ENCODE measurements around the gene ARHGEF11. TPM values are rescaled to one million over a fixed set of nuclear protein-coding genes. Genes with fewer than 3 reads are reported as not detected.
"Not testable (repeated sequence)": the region's sequence is repeated elsewhere in the genome, so short reads cannot be mapped to it uniquely, and the experiment has no call there.

ARHGEF11 gene
- total RNA-seq, 2 experiments from 2014 or later: 14.5 to 20.5 TPM

- DNase-seq (no peak), ATAC-seq (ENCODE audit: low read depth) (no peak)
- no peaks in the 10 kb centered on the region for H3K9me3 Mint-ChIP-seq
- peaks cover 3% of the 10 kb centered on the region for H3K36me3 Mint-ChIP-seq
- POLR2A ChIA-PET: no interaction called here
- H3K27me3 Mint-ChIP-seq: peaks cover 6% of the 10 kb centered on the region
- H3K4me1 Mint-ChIP-seq: no peaks in the 10 kb centered on the region
- H3K4me3 Mint-ChIP-seq: no peak overlapping the region
- H3K27ac Mint-ChIP-seq: no peak overlapping the region
Observed at GRCh38 chr1:156936721-156937220, 108.8 kb downstream of the ARHGEF11 start.

GRCh38 chr1:156936191-156936590, 109.4 kb downstream of the ARHGEF11 start:
- Mint-ChIP-seq H3K27me3 (peaks cover 7% of the 10 kb centered on the region), H3K9me3 (no peaks in the 10 kb centered on the region), H3K27ac (no peak overlapping the region), H3K36me3 (peaks cover 3% of the 10 kb centered on the region), H3K4me3 (no peak overlapping the region), H3K4me1 (peaks cover 4% of the 10 kb centered on the region)
- ATAC-seq (ENCODE audit: low read depth) (no peak), DNase-seq (no peak)
- POLR2A ChIA-PET: no interaction called here

GRCh38 chr1:156935505-156936128, 109.9 kb downstream of the ARHGEF11 start:
- DNase-seq (no peak), ATAC-seq (ENCODE audit: low read depth) (no peak)
- H3K4me1 Mint-ChIP-seq: peaks cover 8% of the 10 kb centered on the region
- H3K9me3 Mint-ChIP-seq: no peaks in the 10 kb centered on the region
- no peak overlapping the region for H3K4me3 Mint-ChIP-seq
- H3K36me3 Mint-ChIP-seq: peaks cover 3% of the 10 kb centered on the region
- no peak overlapping the region for H3K27ac Mint-ChIP-seq
- POLR2A ChIA-PET: no interaction called here
- peaks cover 13% of the 10 kb centered on the region for H3K27me3 Mint-ChIP-seq

DNA sequence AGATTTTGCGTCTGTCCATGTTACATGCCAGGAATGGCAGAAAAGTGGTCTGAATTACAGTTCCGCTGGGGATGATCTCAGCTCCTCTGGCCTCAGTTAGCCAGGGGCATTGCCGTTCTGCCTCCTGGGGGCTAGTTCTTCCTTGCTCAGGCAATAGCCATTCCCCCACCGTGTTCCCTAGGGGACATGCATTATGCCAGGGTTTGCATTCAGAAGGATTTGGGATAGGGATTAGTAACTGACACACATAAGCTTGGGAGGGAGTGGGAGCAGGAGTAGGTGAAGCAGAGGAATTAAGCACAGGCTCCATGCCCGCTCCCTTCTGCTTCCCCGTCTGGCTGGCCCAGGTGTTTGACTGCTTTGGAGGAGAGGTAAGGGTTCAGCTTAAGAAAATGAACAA, 112.4 kb downstream of the ARHGEF11 start:
- ATAC-seq (ENCODE audit: low read depth) (no peak), DNase-seq (no peak)
- Mint-ChIP-seq H3K27me3 (peaks cover 35% of the 10 kb centered on the region), H3K36me3 (peaks cover under 1% of the 10 kb centered on the region), H3K9me3 (no peaks in the 10 kb centered on the region), H3K4me3 (no peak overlapping the region), H3K27ac (no peak overlapping the region), H3K4me1 (peaks cover 8% of the 10 kb centered on the region)
- POLR2A ChIA-PET: interaction anchor here (1.4 kb wide), 1 partner anchor 25 kb away, joined by 3 read pairs; no protein-coding TSS in a partner anchor

GRCh38 chr1:156931974-156932710, 113.4 kb downstream of the ARHGEF11 start:
- ATAC-seq (ENCODE audit: low read depth) (no peak), DNase-seq (no peak)
- no peak overlapping the region for H3K4me3 Mint-ChIP-seq
- H3K4me1 Mint-ChIP-seq: peaks cover 14% of the 10 kb centered on the region
- no peak overlapping the region for H3K27ac Mint-ChIP-seq
- no peaks in the 10 kb centered on the region for H3K36me3 Mint-ChIP-seq
- POLR2A ChIA-PET: interaction anchor here (0.6 to 1.4 kb wide), 2 partner anchors 26 to 210 kb away, joined by 3 read pairs; no protein-coding TSS in a partner anchor
- no peaks in the 10 kb centered on the region for H3K9me3 Mint-ChIP-seq
- peaks cover 43% of the 10 kb centered on the region for H3K27me3 Mint-ChIP-seq

DNA sequence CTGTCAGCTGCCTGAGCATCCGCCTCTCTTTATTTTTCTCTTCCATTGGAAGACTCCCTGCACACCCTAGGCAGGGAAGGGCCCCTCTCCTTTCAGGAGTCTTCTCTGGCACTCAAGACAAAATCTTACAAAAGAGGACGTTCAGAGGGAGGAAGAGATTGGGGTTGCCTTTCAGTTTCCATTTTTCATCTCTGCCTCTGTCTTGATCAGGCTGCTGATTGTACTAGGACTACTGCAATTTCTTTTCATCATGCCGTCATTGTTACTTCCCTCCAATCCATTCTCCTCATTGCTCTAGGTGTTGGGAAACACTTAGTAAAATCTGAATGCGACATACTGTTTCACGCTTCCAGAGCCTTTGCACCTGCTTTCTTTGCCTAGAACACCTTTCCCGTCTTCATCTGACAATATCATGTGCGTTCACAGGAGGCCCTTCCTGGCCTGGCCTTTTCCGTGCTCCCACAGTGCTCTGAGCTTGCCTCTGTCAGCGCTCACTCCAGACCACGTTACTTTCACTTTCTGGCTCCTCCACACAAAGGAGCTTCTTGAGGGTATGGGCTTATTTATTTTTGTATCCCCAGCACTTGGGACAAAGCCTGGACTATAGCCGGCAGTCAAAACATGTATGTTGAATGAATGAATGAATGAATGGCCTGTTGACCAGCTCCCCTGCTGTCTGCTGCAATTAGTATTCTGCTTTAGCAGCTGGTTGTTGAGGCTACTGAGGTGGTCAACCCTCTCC, 114.2 kb downstream of the ARHGEF11 start:
- POLR2A ChIA-PET: interaction anchor here (0.6 to 1.4 kb wide), 2 partner anchors 26 to 210 kb away, joined by 3 read pairs; no protein-coding TSS in a partner anchor
- Mint-ChIP-seq H3K27me3 (peaks cover 49% of the 10 kb centered on the region), H3K9me3 (no peaks in the 10 kb centered on the region), H3K27ac (no peak overlapping the region), H3K4me3 (no peak overlapping the region), H3K4me1 (peaks cover 16% of the 10 kb centered on the region), H3K36me3 (no peaks in the 10 kb centered on the region)
- DNase-seq (no peak), ATAC-seq (ENCODE audit: low read depth) (no peak)

- no peaks in the 10 kb centered on the region for H3K9me3 Mint-ChIP-seq
- ATAC-seq (ENCODE audit: low read depth) (no peak), DNase-seq (no peak)
- H3K4me1 Mint-ChIP-seq: peaks cover 23% of the 10 kb centered on the region
- H3K27ac Mint-ChIP-seq: no peak overlapping the region
- POLR2A ChIA-PET: no interaction called here
- no peaks in the 10 kb centered on the region for H3K36me3 Mint-ChIP-seq
- peaks cover 58% of the 10 kb centered on the region for H3K27me3 Mint-ChIP-seq
- H3K4me3 Mint-ChIP-seq: no peak overlapping the region
Observed at GRCh38 chr1:156930483-156930882, 115.1 kb downstream of the ARHGEF11 start.

DNA sequence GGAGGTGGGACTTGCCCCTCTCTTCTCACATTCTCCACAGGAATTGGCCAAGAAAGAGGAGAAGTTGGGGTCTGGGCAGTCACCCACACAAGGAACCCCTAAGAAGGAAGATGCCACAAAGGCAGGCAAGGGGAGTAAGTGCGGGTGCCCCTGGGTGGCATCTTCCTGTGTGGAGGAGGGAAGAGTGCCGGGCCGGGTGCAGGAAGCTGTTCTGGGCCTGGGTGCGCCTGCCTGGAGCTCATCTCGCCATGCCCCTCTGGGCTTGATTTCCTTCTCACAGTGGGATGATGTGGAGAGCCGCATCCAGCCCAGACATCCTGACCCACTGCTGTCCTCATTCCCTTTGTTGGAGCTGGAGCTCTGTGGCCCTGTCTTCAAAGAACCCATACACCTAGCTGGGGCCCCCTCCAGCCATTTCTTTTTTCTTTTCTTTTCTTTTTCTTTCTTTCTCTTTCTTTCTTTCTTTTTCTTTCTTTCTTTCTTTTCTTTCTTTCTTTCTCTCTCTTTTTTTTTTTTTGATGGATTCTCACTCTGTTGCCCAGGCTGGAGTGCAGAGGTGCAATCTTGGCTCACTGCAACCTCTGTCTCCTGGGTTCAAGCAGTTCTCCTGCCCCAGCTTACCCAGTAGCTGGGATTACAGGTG, 115.8 kb downstream of the ARHGEF11 start:
- H3K27ac Mint-ChIP-seq: no peak overlapping the region

GRCh38 chr1:156928043-156928602, 117.4 kb downstream of the ARHGEF11 start:
- Mint-ChIP-seq H3K4me1 (peaks cover 25% of the 10 kb centered on the region), H3K27me3 (peaks cover 76% of the 10 kb centered on the region), H3K27ac (no peak overlapping the region), H3K36me3 (no peaks in the 10 kb centered on the region), H3K4me3 (peak overlapping the region; percentile 46), H3K9me3 (no peaks in the 10 kb centered on the region)
- ATAC-seq (ENCODE audit: low read depth): peak; percentile 3
- DNase-seq: no peak
- POLR2A ChIA-PET: interaction anchor here (0.6 kb wide), 1 partner anchor 285 kb away, joined by 5 read pairs; no protein-coding TSS in a partner anchor

More for the DNA sequence above, 115.8 kb downstream of the ARHGEF11 start:
- DNase-seq: no peak
- POLR2A ChIA-PET: no interaction called here
- Mint-ChIP-seq H3K4me3 (no peak overlapping the region), H3K36me3 (no peaks in the 10 kb centered on the region), H3K27me3 (peaks cover 66% of the 10 kb centered on the region), H3K9me3 (no peaks in the 10 kb centered on the region), H3K4me1 (peaks cover 23% of the 10 kb centered on the region)
- ATAC-seq (ENCODE audit: low read depth): no peak

GRCh38 chr1:156927215-156928042, 118.1 kb downstream of the ARHGEF11 start:
- H3K4me1 Mint-ChIP-seq: peaks cover 25% of the 10 kb centered on the region
- peak; percentile 80 for DNase-seq
- H3K9me3 Mint-ChIP-seq: no peaks in the 10 kb centered on the region
- peak; percentile 68 for ATAC-seq (ENCODE audit: low read depth)
- H3K27ac Mint-ChIP-seq: no peak overlapping the region
- peak overlapping the region; percentile 46 for H3K4me3 Mint-ChIP-seq
- POLR2A ChIA-PET: interaction anchor here (0.6 kb wide), 1 partner anchor 284 kb away, joined by 5 read pairs; no protein-coding TSS in a partner anchor
- peaks cover 78% of the 10 kb centered on the region for H3K27me3 Mint-ChIP-seq
- no peaks in the 10 kb centered on the region for H3K36me3 Mint-ChIP-seq

- peaks cover 84% of the 10 kb centered on the region for H3K27me3 Mint-ChIP-seq
- H3K36me3 Mint-ChIP-seq; ATAC-seq (ENCODE audit: low read depth); H3K27ac Mint-ChIP-seq; H3K9me3 Mint-ChIP-seq; POLR2A ChIA-PET; H3K4me3 Mint-ChIP-seq; DNase-seq: not testable (repeated sequence)
- H3K4me1 Mint-ChIP-seq: peaks cover 25% of the 10 kb centered on the region
Observed at GRCh38 chr1:156926695-156927094, 118.8 kb downstream of the ARHGEF11 start.

DNA sequence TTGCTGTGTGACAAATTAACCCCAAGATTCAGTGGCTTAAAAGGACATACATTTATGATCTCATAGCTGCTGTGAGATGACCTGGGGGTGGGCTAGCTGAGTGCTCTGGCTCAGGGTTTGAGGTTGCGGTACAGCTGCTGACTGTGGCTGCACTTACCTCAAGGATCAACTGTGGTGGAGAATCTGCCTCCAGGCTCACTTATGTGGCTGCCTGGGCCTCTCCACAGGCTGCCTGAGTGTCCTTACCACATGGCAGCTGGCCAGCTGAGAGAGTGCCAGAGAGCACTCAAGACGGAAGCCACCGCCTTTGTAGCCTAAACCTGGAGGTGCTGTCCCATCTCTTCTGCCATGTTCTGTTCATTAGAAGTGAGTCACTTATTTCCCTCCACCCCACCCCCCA, 119.4 kb downstream of the ARHGEF11 start:
- POLR2A ChIA-PET: no interaction called here
- no peaks in the 10 kb centered on the region for H3K36me3 Mint-ChIP-seq
- peaks cover 21% of the 10 kb centered on the region for H3K4me1 Mint-ChIP-seq
- ATAC-seq (ENCODE audit: low read depth): peak; percentile 53
- H3K4me3 Mint-ChIP-seq: no peak overlapping the region
- H3K27me3 Mint-ChIP-seq: peaks cover 88% of the 10 kb centered on the region
- no peaks in the 10 kb centered on the region for H3K9me3 Mint-ChIP-seq
- H3K27ac Mint-ChIP-seq: no peak overlapping the region
- peak; percentile 60 for DNase-seq
